Activated CD4-positive, alpha-beta T cell treated with anti-CD3 and anti-CD28 coated beads, Interleukin-2, Interleukin-4, amounts not matched to agents 100 ng/mL and 50 ng/mL, durations not matched to agents 16 hours and 8 hours (primary cell): Measurements from ENCODE around the gene PGGHG.
"Not testable (repeated sequence)": the region's sequence is repeated elsewhere in the genome, so short reads cannot be mapped to it uniquely, and the experiment has no call there.

Source experiments
- DNase-seq: peaks from one replicate; pipeline ENCODE4 v3.0.0-alpha.2; 2020; ENCODE audit warnings: low spot score

PGGHG gene

GRCh38 chr11:297586-298405, 8.9 kb downstream of the PGGHG start:
- DNase-seq: no peak

GRCh38 chr11:298406-299065, 9.6 kb downstream of the PGGHG start:
- no peak for DNase-seq

GRCh38 chr11:299081-299891, 10.4 kb downstream of the PGGHG start, which contains the start of gene IFITM5:
TSS of gene IFITM5 (minus strand) at chr11:299526. CDS start at chr11:299490, 36 bp downstream.
- no peak for DNase-seq

- DNase-seq: no peak
Measured at GRCh38 chr11:299951-300735, 11.2 kb downstream of the PGGHG start.

- DNase-seq: no peak
Measured at GRCh38 chr11:303363-303762, 14.4 kb downstream of the PGGHG start.

GRCh38 chr11:304061-304506, 15.2 kb downstream of the PGGHG start:
- DNase-seq: no peak

- DNase-seq: peak; percentile 56
Measured at GRCh38 chr11:304915-305843, 16.3 kb downstream of the PGGHG start.

GRCh38 chr11:305844-306211, 16.9 kb downstream of the PGGHG start:
- DNase-seq: no peak

- no peak for DNase-seq
Measured at GRCh38 chr11:306645-307371, 17.9 kb downstream of the PGGHG start.

- DNase-seq: peak; percentile 45
Measured at GRCh38 chr11:307766-308708, 19.1 kb downstream of the PGGHG start, which contains the start of gene IFITM2. TSS of gene IFITM2 (plus strand) at chr11:307816. CDS start at chr11:308193, 377 bp downstream.

GRCh38 chr11:308740-309665, 20.1 kb downstream of the PGGHG start:
- not testable (repeated sequence) for DNase-seq

GRCh38 chr11:309979-310572, 21.1 kb downstream of the PGGHG start:
- not testable (repeated sequence) for DNase-seq

GRCh38 chr11:311013-311748, 22.3 kb downstream of the PGGHG start:
- not testable (repeated sequence) for DNase-seq

- DNase-seq: no peak
Measured at GRCh38 chr11:312092-312816, 23.3 kb downstream of the PGGHG start.

- no peak for DNase-seq
Measured at GRCh38 chr11:313304-313786, 24.4 kb downstream of the PGGHG start.
